ENCODE results near the gene IL1R2.
"Not testable (repeated sequence)": the region's sequence is repeated elsewhere in the genome, so short reads cannot be mapped to it uniquely, and the experiment has no call there.

The IL1R2 gene

GRCh38 chr2:102063941-102064678, 72.3 kb downstream of the IL1R2 start:
- no peak for DNase-seq

- no peak for DNase-seq
These were observed 73.2 kb downstream of the IL1R2 start for GRCh38 chr2:102064679-102065674.

DNA sequence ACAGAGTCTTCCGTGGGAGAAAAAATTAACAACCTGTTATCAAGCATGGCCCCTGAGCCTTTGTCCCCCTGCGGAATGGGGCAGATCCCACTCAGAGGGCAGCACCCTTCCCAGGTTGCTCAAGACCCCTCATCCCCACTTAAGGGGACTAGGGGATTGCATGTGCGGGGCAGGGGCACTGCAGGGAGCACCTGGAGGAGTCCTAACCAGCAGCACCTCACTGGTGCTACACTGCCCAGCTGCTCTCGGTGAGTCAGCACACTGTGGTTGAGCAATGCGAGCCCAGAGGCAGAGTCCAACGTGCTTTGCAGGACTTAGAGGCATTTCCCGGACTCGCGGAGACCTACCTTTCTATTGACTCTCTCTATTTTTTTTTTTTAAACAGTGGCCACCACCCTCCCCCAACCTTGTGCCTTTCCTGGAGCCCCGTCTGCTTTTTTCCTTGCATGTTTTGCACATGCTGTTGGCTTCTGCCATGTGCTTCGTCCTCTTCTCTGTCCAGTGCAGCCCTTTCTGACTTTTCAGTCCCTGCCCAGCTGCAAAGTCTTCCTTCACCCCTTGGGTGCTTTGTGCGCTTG, 74.0 kb downstream of the IL1R2 start:
- DNase-seq, result no peak

- no peak for DNase-seq
These were observed 74.8 kb downstream of the IL1R2 start for GRCh38 chr2:102066554-102066953.

- DNase-seq, result not testable (repeated sequence)
These were observed 76.4 kb downstream of the IL1R2 start for GRCh38 chr2:102068126-102068525.

GRCh38 chr2:102069311-102069974, 77.7 kb downstream of the IL1R2 start:
- DNase-seq, result no peak

- no peak for DNase-seq
These were observed 78.4 kb downstream of the IL1R2 start for GRCh38 chr2:102070058-102070642.

DNA sequence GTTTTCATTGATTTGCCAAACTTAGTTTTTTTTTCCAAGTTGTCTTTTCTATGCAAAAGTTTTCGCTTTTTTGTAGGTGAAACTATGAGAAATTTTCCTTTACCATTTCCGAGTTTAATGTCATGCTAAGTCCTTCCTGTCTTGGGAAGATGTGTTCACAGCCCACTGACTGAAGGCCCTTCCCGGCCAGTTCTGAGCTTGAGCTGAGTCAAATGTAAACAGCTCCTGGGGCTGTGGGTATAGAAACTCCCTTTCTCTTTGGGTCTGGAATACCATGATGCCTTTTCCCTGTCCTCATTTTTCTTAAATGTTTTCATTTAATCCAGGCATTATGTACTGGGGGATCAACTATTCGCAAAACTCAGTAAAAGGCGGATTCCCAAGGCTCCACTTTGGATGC, 81.0 kb downstream of the IL1R2 start:
- DNase-seq, result no peak

GRCh38 chr2:102073168-102073724, 81.5 kb downstream of the IL1R2 start:
- no peak for DNase-seq

DNA sequence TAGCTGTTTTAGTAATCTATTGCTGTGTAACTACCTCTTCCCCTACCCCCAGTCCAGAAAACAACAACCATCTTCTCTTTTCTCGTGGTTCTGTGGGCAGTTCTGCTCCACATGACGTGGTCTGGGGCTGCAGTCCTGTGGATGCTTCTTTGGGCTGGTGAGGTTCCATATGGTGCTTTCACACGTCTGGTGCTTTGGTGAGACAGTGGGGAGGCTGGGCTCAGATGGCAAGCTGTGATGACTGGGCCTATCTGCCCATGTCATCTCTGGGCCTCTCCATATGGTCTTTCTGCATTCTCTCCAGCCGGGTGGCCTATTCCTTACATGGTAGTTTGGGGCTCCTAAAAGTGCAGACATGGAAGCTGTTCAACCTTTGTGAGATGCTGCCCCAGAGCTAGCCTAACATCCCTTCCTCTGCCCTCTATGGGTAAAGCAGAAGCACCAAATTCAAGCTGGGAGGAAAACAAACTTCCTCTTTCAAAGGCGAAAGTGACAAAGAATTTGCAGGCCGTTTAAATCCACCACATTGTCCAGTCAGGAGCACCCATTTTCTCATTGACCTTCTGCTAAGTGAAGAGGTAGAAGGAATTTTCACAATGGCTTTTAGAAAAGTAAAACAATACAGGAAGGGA, 82.5 kb downstream of the IL1R2 start:
- no peak for DNase-seq

- no peak for DNase-seq
These were observed 83.7 kb downstream of the IL1R2 start for GRCh38 chr2:102075479-102075878.

GRCh38 chr2:102076512-102076911, 84.8 kb downstream of the IL1R2 start:
- no peak for DNase-seq
